Nephron (organoid): Measurements from ENCODE around the gene ACTR3.

Source experiments
- H3K27ac Mint-ChIP-seq, 3 experiments: 2 replicates each; pipeline ENCODE4 v1.8.0; 2020; ENCODE audit warnings: mixed read lengths in 3 of 3, mild to moderate bottlenecking in 2 of 3, moderate library complexity in 1 of 3
- H3K27me3 Mint-ChIP-seq: 2 replicates; pipeline ENCODE4 v1.8.0; 2021; ENCODE audit warnings: low read depth, mild to moderate bottlenecking, moderate library complexity, mixed read lengths
- H3K36me3 Mint-ChIP-seq: 2 replicates; pipeline ENCODE4 v1.8.0; 2020; ENCODE audit warnings: low read depth, mixed read lengths
- H3K4me1 Mint-ChIP-seq: 2 replicates; pipeline ENCODE4 v1.8.0; 2020; ENCODE audit warnings: mixed read lengths
- H3K4me3 Mint-ChIP-seq, 3 experiments: 2 replicates each; pipeline ENCODE4 v1.8.0; 2020; ENCODE audit warnings: mild to moderate bottlenecking in 3 of 3, mixed read lengths in 3 of 3, moderate library complexity in 2 of 3
- H3K9me3 Mint-ChIP-seq: 2 replicates; pipeline ENCODE4 v1.8.0; 2020; ENCODE audit warnings: mixed read lengths
- CTCF ChIP-seq, 3 experiments: fragments of 200-600 bp; sonication (generic); IDR thresholded peaks; one replicate each; pipeline ENCODE4 v1.5.0; 2021; ENCODE audit warnings: antibody characterized with exemption in 3 of 3; ENCODE audit not compliant: unreplicated experiment in 3 of 3

The ACTR3 gene

GRCh38 chr2:113976277-113976928 lies 86.5 kb downstream of the ACTR3 start:
- Mint-ChIP-seq H3K27me3 (no peaks in the 10 kb centered on the region), H3K9me3 (peaks cover 6% of the 10 kb centered on the region), H3K27ac (no peak overlapping the region), H3K4me1 (no peaks in the 10 kb centered on the region), H3K4me3 (no peak overlapping the region), H3K36me3 (peaks cover 3% of the 10 kb centered on the region)
- no peak for TF ChIP-seq CTCF (IDR thresholded peaks at IDR 0.05; ENCODE audit: unreplicated experiment in 3 of 3)

GRCh38 chr2:113977060-113977659 lies 87.3 kb downstream of the ACTR3 start:
- no peak overlapping the region for H3K4me3 Mint-ChIP-seq
- no peaks in the 10 kb centered on the region for H3K4me1 Mint-ChIP-seq
- H3K27me3 Mint-ChIP-seq = no peaks in the 10 kb centered on the region
- no peak for TF ChIP-seq CTCF (IDR thresholded peaks at IDR 0.05; ENCODE audit: unreplicated experiment in 3 of 3)
- no peak overlapping the region for H3K27ac Mint-ChIP-seq
- peaks cover 6% of the 10 kb centered on the region for H3K9me3 Mint-ChIP-seq
- H3K36me3 Mint-ChIP-seq = peaks cover 3% of the 10 kb centered on the region

- Mint-ChIP-seq H3K4me3 (no peak overlapping the region), H3K27ac (peak overlapping the region in 1 of 3 experiments; percentile 33), H3K9me3 (peaks cover 6% of the 10 kb centered on the region), H3K4me1 (no peaks in the 10 kb centered on the region), H3K27me3 (no peaks in the 10 kb centered on the region), H3K36me3 (peaks cover 3% of the 10 kb centered on the region)
- TF ChIP-seq CTCF (IDR thresholded peaks at IDR 0.05; ENCODE audit: unreplicated experiment in 3 of 3) = peak; percentile 27 to 35 (median 31)
Observed at GRCh38 chr2:113977660-113978523, 88.0 kb downstream of the ACTR3 start.

GRCh38 chr2:113978524-113979190 lies 88.8 kb downstream of the ACTR3 start:
- TF ChIP-seq CTCF (IDR thresholded peaks at IDR 0.05; ENCODE audit: unreplicated experiment in 3 of 3) = no peak
- Mint-ChIP-seq H3K36me3 (peaks cover 3% of the 10 kb centered on the region), H3K27ac (no peak overlapping the region), H3K4me1 (no peaks in the 10 kb centered on the region), H3K27me3 (no peaks in the 10 kb centered on the region), H3K4me3 (no peak overlapping the region), H3K9me3 (peaks cover 6% of the 10 kb centered on the region)

- Mint-ChIP-seq H3K9me3 (peaks cover 6% of the 10 kb centered on the region), H3K27me3 (no peaks in the 10 kb centered on the region), H3K36me3 (peaks cover 3% of the 10 kb centered on the region), H3K4me1 (no peaks in the 10 kb centered on the region), H3K4me3 (no peak overlapping the region), H3K27ac (no peak overlapping the region)
- peak; percentile 33 to 53 (median 40) for TF ChIP-seq CTCF (IDR thresholded peaks at IDR 0.05; ENCODE audit: unreplicated experiment in 3 of 3)
Observed at GRCh38 chr2:113979191-113980128, 89.6 kb downstream of the ACTR3 start.
